Measurements from ENCODE around the gene COL4A2. TPM values are rescaled to one million over a fixed set of nuclear protein-coding genes. Genes with fewer than 3 reads are reported as not detected.

COL4A2 gene
- total RNA-seq, 4 donors from 2014 or later: 75.1 to 322 (median 115) TPM

DNA sequence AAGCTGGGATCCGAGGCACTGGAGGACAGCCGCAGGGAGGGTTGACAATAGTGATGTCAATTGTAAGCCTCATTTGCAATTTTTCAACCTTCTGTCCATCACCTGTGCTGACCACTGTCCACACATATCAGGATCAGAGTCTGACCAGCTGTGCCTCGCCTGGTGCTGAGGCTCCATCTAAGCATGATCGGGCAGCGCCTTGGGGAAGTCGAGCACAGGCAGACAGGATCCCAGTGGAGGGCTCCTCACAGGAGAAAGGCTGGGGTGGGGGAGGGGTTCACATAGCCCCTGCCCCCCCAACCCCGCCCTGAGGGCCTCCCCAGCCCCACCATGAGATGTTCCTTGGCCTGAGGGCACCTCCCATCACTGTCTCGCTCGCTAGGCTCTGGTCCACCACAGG, 194.1 kb downstream of the COL4A2 start:
- H3K4me3 ChIP-seq: no peak overlapping the region
- in situ Hi-C loops (cut with MboI; ENCODE audit: low pct_ligation_motif_present in 1 of 4, low pct_unique_long_range_greater_than_20kb in 1 of 4, low sequenced_read_pairs in 3 of 4): no loop called here
- no peak for DNase-seq
- no peaks in the 10 kb centered on the region for H3K27me3 ChIP-seq
- TF ChIP-seq EP300 (IDR thresholded peaks at IDR 0.05; ENCODE audit: low read depth): no peak
- TF ChIP-seq, protein P1, sequence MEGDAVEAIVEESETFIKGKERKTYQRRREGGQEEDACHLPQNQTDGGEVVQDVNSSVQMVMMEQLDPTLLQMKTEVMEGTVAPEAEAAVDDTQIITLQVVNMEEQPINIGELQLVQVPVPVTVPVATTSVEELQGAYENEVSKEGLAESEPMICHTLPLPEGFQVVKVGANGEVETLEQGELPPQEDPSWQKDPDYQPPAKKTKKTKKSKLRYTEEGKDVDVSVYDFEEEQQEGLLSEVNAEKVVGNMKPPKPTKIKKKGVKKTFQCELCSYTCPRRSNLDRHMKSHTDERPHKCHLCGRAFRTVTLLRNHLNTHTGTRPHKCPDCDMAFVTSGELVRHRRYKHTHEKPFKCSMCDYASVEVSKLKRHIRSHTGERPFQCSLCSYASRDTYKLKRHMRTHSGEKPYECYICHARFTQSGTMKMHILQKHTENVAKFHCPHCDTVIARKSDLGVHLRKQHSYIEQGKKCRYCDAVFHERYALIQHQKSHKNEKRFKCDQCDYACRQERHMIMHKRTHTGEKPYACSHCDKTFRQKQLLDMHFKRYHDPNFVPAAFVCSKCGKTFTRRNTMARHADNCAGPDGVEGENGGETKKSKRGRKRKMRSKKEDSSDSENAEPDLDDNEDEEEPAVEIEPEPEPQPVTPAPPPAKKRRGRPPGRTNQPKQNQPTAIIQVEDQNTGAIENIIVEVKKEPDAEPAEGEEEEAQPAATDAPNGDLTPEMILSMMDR (IDR thresholded peaks at IDR 0.05): no peak
- no peak for TF ChIP-seq POLR2A (IDR thresholded peaks at IDR 0.05)
- TF ChIP-seq POLR2AphosphoS5 (IDR thresholded peaks at IDR 0.05): no peak
- WGBS, 2 donors (ENCODE audit: low coverage in 1 of 2): 94% methylated on average over 9 of the region's 9 CpGs; no CpG with 5 or more reads in 1 of the 2 donors
- H3K27ac ChIP-seq: no peak overlapping the region
- peaks cover 0 to 9% (median 3%) of the 10 kb centered on the region in 4 donors for H3K36me3 ChIP-seq
- no peaks in the 10 kb centered on the region for H3K9me3 ChIP-seq
- intact Hi-C loops (cut with DNase I; ENCODE audit: low total_unique reads): no loop called here
- H3K4me1 ChIP-seq: peaks cover 0 to 20% (median 12%) of the 10 kb centered on the region in 4 donors

DNA sequence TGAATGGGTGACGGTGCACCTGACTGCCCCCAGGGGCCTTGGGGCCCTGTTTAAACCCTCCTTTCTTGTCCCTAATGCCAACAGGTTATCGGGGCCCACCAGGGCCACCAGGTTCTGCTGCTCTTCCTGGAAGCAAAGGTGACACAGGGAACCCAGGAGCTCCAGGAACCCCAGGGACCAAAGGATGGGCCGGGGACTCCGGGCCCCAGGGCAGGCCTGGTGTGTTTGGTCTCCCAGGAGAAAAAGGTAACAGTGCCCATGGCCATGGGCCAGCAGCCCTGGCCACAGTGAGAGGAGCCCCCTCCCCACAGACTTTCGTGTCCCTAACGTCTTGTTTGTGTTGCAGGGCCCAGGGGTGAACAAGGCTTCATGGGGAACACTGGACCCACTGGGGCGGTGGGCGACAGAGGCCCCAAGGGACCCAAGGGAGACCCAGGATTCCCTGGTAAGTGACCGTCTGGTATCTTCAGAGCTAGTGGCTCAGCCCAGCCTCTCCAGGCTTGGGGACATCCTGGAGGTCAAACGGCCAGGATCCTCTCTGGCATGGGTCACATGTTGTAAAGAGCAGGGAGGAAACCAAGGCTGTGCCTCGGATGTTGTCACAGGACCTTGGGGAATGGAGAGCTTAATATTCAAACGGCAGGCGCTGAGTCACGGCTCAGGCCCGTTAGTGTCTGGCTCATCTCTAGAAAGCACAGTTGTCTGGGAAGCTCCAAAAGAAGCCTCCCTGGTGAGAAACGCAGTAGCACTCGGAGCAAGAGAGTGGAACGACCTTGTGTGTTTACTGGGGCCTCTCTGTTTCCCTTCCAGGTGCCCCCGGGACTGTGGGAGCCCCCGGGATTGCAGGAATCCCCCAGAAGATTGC, 196.2 kb downstream of the COL4A2 start:
- H3K27ac ChIP-seq: peak overlapping the region; percentile 35 to 43 (median 38)
- no peaks in the 10 kb centered on the region for H3K9me3 ChIP-seq
- H3K4me1 ChIP-seq: peaks cover 10 to 38% (median 26%) of the 10 kb centered on the region in 4 donors
- no peaks in the 10 kb centered on the region for H3K27me3 ChIP-seq
- TF ChIP-seq EP300 (IDR thresholded peaks at IDR 0.05; ENCODE audit: low read depth): no peak
- no peak for TF ChIP-seq POLR2AphosphoS5 (IDR thresholded peaks at IDR 0.05)
- TF ChIP-seq POLR2A (IDR thresholded peaks at IDR 0.05): no peak
- TF ChIP-seq, protein P1 (IDR thresholded peaks at IDR 0.05): no peak
- 74 to 100% methylated on average over 1 to 20 of the region's 20 CpGs for WGBS, 2 donors (ENCODE audit: low coverage in 1 of 2)
- H3K36me3 ChIP-seq: peaks cover 0 to 6% (median 3%) of the 10 kb centered on the region in 4 donors
- no peak for DNase-seq
- H3K4me3 ChIP-seq: no peak overlapping the region
- in situ Hi-C loops (cut with MboI; ENCODE audit: low pct_ligation_motif_present in 1 of 4, low pct_unique_long_range_greater_than_20kb in 1 of 4, low sequenced_read_pairs in 3 of 4) (no loop called here), intact Hi-C loops (cut with DNase I; ENCODE audit: low total_unique reads) (no loop called here)

DNA sequence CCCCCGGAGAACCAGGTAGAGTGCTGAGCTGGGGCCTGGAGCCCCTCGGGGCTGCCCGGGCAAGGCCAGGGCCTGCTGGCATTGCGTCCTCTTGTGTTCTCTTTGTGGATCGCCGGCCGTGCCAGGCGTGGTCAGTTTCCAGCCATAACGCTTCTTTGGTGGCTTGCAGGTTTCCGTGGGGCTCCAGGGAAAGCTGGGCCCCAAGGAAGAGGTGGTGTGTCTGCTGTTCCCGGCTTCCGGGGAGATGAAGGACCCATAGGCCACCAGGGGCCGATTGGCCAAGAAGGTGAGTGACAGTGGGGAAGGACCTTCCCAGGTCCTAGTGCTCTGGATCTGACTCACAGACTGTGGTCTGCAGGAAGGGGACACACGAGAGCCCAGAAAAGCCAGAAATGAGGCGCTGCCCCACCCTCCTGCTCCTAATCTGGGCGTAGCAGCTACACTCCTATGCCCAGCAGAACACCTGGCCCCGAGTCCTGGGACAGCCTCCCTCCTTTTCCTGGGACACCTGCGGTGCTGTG, 197.0 kb downstream of the COL4A2 start:
- 37 to 57% methylated on average over 2 to 16 of the region's 18 CpGs for WGBS, 2 donors (ENCODE audit: low coverage in 1 of 2)

DNA sequence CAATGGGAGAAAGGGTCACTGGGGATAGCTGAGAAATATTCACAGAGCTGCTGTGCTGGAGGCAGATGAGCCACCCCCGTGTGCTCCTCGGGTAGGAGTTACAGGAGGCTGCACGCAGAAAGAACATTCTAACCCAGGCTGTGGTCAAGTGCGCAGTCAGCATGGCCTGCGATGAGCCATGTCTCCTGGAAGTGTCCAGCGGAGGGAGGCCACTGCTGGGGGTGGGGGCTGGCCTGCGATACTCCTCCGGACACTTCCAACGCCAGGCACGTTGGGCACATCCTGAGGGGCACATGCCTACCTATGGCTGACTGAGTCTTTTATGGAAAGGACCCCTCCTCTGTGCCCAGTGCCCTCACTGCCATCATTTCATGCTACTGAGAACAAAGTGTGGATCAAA, 198.5 kb downstream of the COL4A2 start:
- no peak for DNase-seq
- TF ChIP-seq, protein P1 (IDR thresholded peaks at IDR 0.05): no peak
- TF ChIP-seq POLR2A (IDR thresholded peaks at IDR 0.05) (no peak), POLR2AphosphoS5 (IDR thresholded peaks at IDR 0.05) (no peak), EP300 (IDR thresholded peaks at IDR 0.05; ENCODE audit: low read depth) (no peak)
- Histone ChIP-seq H3K27me3 (no peaks in the 10 kb centered on the region), H3K4me1 (peaks cover 11 to 58% (median 31%) of the 10 kb centered on the region in 4 donors), H3K9me3 (no peaks in the 10 kb centered on the region), H3K4me3 (no peak overlapping the region), H3K36me3 (peaks cover 0 to 6% (median 3%) of the 10 kb centered on the region in 4 donors), H3K27ac (no peak overlapping the region)
- intact Hi-C loops (cut with DNase I; ENCODE audit: low total_unique reads) (no loop called here), in situ Hi-C loops (cut with MboI; ENCODE audit: low pct_ligation_motif_present in 1 of 4, low pct_unique_long_range_greater_than_20kb in 1 of 4, low sequenced_read_pairs in 3 of 4) (no loop called here)
- WGBS, 2 donors (ENCODE audit: low coverage in 1 of 2): 80 to 87% methylated on average over 1 to 10 of the region's 10 CpGs

More for the DNA sequence above, 197.0 kb downstream of the COL4A2 start:
- peaks cover 11 to 45% (median 31%) of the 10 kb centered on the region in 4 donors for H3K4me1 ChIP-seq
- H3K27ac ChIP-seq: peak overlapping the region; percentile 35 to 43 (median 38)
- in situ Hi-C loops (cut with MboI; ENCODE audit: low pct_ligation_motif_present in 1 of 4, low pct_unique_long_range_greater_than_20kb in 1 of 4, low sequenced_read_pairs in 3 of 4) (no loop called here), intact Hi-C loops (cut with DNase I; ENCODE audit: low total_unique reads) (no loop called here)
- no peaks in the 10 kb centered on the region for H3K27me3 ChIP-seq
- H3K36me3 ChIP-seq: peaks cover 0 to 6% (median 3%) of the 10 kb centered on the region in 4 donors
- TF ChIP-seq EP300 (IDR thresholded peaks at IDR 0.05; ENCODE audit: low read depth) (no peak), POLR2AphosphoS5 (IDR thresholded peaks at IDR 0.05) (no peak), POLR2A (IDR thresholded peaks at IDR 0.05) (no peak)
- TF ChIP-seq, protein P1 (IDR thresholded peaks at IDR 0.05): no peak
- H3K9me3 ChIP-seq: no peaks in the 10 kb centered on the region
- no peak overlapping the region for H3K4me3 ChIP-seq
- peak; percentile 52 for DNase-seq

Measured in transverse colon (tissue), 4 donors.